ENCODE measurements around the gene PRR14.
A peak's percentile ranks its signal among the peaks of the same experiment; 100 is the strongest.

The PRR14 gene

DNA sequence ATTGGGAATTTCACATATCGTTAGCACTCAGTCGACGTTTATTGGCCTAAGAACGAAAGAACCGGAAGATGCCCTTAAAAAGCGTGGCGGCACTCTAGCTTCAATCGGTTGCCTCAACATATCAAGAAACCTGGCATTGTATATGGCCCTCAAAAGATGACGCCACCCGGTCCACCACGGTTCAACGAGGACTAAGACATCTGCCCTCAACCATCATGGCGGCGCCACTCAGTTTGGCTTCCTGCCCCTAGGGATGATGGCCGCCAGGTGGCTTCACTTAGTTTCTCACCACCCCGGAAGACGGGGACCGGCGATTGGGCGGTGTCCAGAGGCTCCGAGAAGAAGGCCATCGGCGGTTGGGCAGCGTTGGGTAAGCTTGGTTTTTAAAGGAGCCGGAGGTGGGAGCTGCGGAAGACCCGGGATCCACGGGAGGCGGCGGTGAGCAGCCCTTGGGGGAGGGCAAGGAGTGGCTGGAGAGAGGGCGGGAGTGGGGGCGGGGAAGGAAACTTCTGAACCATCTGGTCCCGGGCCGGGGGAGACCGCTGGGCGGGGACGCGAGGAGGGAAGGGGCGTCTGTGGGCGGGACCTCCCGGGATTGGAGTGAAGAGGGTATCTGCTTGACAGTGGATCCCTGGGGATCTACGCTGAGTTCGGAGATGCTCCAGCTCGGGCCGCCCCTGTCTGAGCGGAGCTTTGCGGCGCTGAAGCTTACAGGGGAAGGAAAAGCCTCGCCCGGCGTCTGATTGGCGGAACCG lies at the start of gene PRR14:
TSS of gene PRR14 (plus strand) at position 592 of the 755 bp plus-strand sequence. CDS start 686 bp downstream, outside the sequence.
- DNase-seq (ENCODE audit: low spot score), result peak; percentile 97

DNA sequence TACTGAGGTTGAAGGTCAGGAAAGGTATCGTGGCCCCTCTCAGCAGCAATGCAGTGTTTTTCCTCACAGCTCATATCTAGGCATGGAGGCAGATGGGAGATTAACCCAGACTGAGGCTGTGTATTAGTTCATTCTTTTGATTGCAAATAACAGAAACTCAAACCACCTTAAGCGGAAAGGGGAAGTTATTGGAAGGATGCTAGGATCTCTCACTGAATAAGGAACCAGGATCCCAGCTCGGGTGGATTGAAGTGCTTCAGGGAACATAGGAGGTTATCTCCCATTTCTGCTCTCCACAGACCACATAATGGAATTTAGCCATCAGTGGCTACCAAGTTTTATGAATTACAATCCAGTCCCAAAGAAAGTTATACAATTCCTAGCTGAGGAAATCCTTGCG lies 48.8 kb upstream of the PRR14 start:
- no peak for DNase-seq (ENCODE audit: low spot score)

DNA sequence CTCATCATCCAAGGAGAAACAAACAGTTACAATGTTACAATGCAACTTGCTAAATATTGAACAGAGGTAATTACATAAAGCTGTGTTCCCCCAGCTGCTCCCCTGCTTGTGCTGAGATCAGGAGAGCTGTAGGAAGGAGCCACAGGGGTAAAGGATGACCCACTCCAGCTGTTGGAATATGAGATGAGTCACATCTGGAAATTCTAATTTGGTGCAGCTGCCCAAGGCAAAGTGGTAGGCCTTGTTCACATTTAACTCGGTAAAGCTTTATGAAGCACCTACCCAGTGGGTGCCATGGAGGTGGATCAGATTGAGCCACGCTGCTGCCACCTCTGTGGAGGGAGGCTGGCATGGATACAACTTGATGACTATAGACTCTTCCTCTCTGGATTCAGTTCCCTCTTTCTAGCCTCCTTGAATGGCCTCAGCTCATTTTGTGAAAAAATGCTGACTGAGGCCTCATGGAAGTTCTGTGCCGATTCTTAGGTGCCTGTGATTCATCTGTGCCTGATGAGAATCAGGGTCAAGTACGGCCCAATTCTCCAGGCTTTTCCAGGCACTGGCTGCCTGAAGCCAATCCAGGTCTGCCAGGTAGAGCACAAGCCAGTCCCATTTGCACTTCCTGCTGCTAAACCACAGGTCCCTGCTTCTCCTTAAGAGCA lies 48.0 kb upstream of the PRR14 start:
- no peak for DNase-seq (ENCODE audit: low spot score)

- no peak for DNase-seq (ENCODE audit: low spot score)
These were observed 46.8 kb upstream of the PRR14 start for GRCh38 chr16:30603945-30604315.

GRCh38 chr16:30604316-30604947 lies 46.3 kb upstream of the PRR14 start:
- DNase-seq (ENCODE audit: low spot score), result no peak

GRCh38 chr16:30605158-30605557 lies 45.6 kb upstream of the PRR14 start:
- no peak for DNase-seq (ENCODE audit: low spot score)

DNA sequence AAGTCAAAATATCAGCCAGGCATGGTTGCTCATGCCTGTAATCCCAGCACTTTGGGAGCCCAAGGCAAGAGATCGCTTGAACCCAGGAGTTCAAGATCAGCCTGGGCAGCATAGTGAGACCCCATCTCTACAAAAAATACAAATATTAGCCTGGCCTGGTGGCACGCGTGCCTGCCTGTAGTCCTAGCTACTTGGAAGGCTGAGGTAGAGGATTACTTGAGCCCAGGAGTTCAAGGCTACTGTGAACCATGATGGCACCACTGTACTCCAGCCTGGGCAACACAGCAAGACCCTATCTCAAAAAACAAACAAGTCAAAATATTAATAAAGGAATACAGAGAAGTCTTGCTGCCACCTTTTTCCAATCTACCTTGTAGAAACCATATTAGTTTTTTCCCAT lies 44.8 kb upstream of the PRR14 start:
- no peak for DNase-seq (ENCODE audit: low spot score)

DNA sequence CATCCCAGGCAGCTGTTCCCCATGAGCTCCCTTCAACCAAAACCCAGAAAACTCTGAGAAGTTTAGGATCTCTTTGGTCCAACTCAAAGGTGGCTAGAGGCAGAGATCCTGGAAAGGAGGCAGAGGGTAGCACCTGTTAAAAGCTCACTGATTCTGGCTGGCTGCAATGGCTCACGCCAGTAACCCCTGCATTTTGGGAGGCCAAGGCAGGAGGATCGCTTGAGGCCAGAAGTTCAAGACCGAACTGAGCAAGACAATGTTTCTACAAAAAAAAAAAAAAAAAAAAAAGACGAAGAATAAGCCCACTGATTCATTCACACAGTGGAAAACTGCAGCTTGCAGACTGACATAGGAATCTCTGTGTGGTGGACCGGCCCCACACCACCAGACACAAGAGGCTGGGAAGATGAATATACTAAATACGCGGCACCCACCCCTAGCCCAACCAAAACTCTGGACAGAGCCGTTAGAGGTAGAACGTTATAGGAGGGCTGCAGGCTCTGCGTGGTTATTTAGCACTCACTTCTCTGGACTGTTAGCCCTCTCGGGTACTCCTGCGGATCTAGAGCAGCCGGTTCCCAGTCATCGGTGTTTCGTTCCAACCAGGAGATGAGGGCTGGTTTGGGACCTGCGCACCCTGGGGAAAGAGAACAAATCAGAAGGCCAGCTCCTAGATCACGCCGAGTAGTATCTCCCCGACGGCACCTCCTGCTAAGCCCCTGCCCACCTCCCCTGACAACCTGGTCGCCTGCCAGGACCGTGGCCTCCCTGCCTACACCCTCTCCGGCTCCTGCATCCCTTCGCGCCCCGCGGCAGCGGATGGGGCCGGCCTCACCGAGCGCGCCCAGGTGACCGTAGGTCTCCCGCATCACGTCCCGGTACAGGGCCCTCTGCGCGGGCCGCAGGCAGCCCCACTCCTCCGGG lies 41.5 kb upstream of the PRR14 start:
- peak; percentile 45 for DNase-seq (ENCODE audit: low spot score)

GRCh38 chr16:30609926-30610839 lies 40.6 kb upstream of the PRR14 start, which contains the start of gene ZNF689:
ZNF689 (minus strand) TSS chr16:30610389; CDS start chr16:30610041, 348 bp downstream.
- peak; percentile 94 for DNase-seq (ENCODE audit: low spot score)

- DNase-seq (ENCODE audit: low spot score), result peak; percentile 78
These were observed 35.2 kb upstream of the PRR14 start for GRCh38 chr16:30615358-30616091.

DNA sequence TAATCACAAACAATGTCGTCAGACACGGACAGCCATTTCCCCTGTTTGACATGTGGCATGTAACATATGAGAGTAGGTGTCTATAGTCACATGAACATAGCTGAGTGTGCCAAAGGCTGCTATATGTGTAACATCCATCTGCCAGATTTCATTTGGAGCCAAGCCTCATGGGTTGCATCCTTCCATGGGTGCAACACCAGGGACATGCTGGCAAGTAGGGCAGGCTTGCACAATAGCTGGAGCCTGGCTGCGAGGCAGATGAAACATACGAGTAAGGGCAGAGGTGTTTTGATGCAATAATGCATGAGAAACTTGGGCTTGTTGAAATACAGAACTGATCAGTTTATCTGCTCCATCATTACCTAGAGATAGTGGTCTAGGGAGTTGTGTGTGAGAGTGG lies 31.6 kb upstream of the PRR14 start:
- DNase-seq (ENCODE audit: low spot score), result no peak

DNA sequence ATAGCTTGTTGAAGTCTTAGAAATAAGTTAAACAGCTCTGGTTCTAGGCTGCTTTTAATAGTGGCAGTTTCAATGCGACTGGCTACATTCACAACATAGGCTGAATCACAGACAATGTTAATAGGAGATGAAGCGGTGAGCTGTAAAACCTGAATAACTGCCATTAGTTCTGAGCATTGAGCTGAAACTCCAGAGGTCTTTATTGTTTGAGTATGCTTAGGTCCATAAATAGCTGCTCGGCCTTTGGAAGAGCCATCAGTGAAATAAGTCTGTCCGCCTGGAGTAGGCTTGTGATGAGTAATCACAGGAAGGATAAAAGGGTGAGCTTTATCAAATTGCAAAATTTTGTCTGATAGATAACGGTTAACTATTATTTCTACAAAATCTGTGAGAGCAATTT lies 31.1 kb upstream of the PRR14 start:
- no peak for DNase-seq (ENCODE audit: low spot score)

DNA sequence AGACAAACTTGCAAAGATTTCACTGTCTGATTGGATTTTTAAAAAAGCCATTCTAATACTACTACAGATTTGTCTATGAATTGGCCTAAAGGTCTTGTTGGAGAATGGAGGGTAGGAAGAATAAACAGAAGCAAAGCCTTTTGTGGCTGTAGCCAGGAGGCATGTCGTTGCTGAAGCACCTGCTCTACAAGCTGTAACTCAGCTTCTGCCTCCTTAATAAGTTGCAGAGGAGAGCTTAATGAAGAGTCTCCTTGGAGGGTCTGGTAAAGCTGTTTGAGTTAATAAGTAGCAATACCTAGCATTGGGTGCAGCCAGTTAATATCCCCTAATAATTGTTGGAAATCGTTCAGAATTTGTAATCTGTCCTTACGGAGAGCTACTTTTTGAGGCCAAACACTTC lies 30.6 kb upstream of the PRR14 start:
- no peak for DNase-seq (ENCODE audit: low spot score)

- DNase-seq (ENCODE audit: low spot score), result no peak
These were observed 29.0 kb upstream of the PRR14 start for GRCh38 chr16:30621765-30622164.

- no peak for DNase-seq (ENCODE audit: low spot score)
These were observed 28.2 kb upstream of the PRR14 start for GRCh38 chr16:30622455-30623032.

- DNase-seq (ENCODE audit: low spot score), result no peak
These were observed 27.1 kb upstream of the PRR14 start for GRCh38 chr16:30623536-30624283.

GRCh38 chr16:30626236-30626635 lies 24.5 kb upstream of the PRR14 start:
- DNase-seq (ENCODE audit: low spot score), result no peak

GRCh38 chr16:30628628-30629540 lies 21.9 kb upstream of the PRR14 start:
- peak; percentile 59 for DNase-seq (ENCODE audit: low spot score)

Data from HuH-7 (cell line).